IPS-18c (cell line): ENCODE results near the gene JKAMP.
"Not testable (repeated sequence)": the region's sequence is repeated elsewhere in the genome, so short reads cannot be mapped to it uniquely, and the experiment has no call there.

Experiments used
- H3K4me3 ChIP-seq: 2 replicates; pipeline ENCODE4 v1.7.0; 2013; ENCODE audit warnings: low read depth, mild to moderate bottlenecking, low read length, moderate library complexity; ENCODE audit not compliant: insufficient read depth
- H3K9me3 ChIP-seq: one replicate; pipeline ENCODE4 v1.6.1; 2013; ENCODE audit warnings: mild to moderate bottlenecking, low read length, moderate library complexity; ENCODE audit not compliant: control insufficient read depth, insufficient read depth

JKAMP gene, protein sequence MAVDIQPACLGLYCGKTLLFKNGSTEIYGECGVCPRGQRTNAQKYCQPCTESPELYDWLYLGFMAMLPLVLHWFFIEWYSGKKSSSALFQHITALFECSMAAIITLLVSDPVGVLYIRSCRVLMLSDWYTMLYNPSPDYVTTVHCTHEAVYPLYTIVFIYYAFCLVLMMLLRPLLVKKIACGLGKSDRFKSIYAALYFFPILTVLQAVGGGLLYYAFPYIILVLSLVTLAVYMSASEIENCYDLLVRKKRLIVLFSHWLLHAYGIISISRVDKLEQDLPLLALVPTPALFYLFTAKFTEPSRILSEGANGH

DNA sequence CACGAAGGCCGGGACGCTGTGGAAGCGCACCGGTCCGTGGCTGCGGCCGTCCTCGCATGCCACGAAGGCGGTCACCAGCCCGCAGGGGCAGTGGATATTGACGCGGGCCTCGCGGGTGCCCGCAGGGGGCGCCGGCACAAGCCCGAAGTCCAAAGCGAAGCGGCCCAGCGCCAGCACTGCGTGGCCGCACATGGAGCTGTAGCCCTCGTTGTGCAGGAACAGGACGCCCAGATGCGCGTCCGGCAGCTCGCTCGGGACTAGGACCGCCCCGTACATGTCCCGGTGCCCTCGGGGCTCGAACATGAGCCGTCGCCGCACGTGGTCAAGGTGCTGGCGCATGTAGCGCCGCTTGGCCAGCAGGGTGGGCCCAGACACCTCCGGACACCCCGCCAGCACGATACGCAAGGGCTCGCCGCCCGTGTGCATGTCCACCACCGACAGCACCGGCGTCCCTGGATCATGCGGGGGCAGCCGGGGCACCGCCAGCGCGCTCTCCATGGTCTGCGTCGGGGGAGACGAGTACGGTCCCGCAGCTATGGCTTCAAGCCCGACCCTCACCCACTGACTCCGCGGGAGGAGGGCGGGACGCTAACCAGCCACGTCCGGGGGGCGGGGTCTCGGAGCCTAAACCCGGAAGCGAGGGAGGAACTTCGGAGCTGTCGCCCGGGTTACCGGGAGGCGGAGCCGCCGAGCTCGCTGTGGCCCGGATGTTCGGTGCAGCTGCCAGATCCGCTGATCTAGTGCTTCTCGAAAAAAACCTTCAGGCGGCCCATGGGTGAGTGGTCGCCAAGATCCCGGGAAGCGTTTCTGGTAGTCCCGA lies at the start of gene JKAMP, which contains the start of gene L3HYPDH:
Gene JKAMP, plus strand, starts transcription at position 699 of the 820 bp plus-strand sequence. Its CDS starts 73 bp downstream, at position 772.
Gene L3HYPDH, minus strand, starts transcription at position 590 of the 820 bp plus-strand sequence. Its CDS starts 92 bp downstream, at position 498.
- Histone ChIP-seq H3K9me3 (peaks cover 2% of the 10 kb centered on the region), H3K4me3 (peak within 1 kb of the TSS; percentile 72)

GRCh38 chr14:59435101-59435500 lies 49.2 kb upstream of the JKAMP start:
- H3K9me3 ChIP-seq, result no peaks in the 10 kb centered on the region
- H3K4me3 ChIP-seq, result no peak overlapping the region

DNA sequence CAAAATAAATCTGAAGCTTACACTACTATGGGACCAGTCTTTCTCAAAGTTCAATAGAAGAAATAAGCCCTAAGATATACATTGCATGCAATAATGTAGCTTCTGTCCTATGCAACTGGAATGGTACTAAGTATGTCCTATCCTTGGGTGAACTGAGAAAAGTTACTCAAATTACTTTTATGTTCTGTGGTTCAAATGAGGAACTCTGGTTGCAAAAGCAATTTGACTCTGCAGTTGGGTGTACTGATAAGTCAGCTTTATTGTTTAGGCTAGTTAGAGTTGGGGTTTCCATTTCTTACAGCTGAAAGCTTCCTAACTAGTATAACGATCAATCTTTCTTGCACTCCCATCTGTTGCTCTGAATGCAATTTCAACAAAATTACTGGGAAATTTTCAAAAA lies 48.3 kb upstream of the JKAMP start:
- no peaks in the 10 kb centered on the region for H3K9me3 ChIP-seq
- no peak overlapping the region for H3K4me3 ChIP-seq

DNA sequence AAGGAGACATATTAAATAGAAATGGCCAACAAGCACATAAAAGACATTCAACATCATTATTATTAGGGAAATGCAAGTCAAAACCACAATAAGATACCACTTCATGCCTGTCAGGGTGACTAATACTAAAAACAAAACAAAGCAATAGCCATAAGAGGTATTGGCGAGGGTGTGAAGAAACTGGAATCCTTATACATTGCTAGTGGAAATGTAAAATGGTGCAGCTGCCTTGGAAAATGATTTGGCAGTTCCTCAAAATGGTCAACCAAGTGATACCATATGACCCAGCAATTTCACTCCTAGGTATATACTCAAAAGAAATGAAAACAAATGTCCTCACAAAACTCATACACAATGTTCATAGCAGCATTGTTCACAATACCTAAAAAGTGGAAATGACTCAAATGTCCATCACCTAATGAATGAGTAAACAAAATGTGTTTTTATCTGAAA lies 46.1 kb upstream of the JKAMP start:
- no peaks in the 10 kb centered on the region for H3K9me3 ChIP-seq
- no peak overlapping the region for H3K4me3 ChIP-seq

DNA sequence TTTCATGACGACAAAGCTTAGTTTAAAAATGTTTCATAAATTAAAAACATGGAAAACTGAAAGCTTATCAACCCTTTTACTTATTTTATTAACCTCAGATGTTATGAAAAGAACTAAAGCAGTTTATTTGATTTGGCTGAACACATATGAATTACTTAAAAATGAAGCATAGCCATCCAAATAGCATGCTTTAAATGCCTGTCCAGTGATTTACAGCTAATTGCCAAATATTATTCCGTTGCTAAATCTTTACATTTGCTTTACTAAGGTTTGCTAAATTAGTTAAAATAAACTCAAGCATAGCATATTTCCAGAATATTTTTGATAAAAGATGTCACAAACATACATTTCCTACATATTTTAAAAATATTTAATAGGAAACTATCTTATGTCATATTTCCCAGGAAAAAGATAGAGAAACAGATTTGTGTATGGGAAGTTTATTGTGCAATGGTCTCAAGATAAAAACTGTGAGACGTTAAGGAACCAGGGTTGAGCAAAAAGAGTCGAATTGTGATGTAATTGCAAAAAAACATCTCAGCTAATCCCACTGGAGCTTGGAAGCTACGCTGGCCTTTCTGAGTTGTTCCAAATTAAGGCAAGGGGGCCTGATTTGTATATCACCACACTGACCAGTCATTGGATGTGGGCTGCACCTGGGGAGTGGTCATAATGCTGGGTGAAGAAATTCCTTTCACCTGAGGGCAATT lies 44.9 kb upstream of the JKAMP start:
- no peaks in the 10 kb centered on the region for H3K9me3 ChIP-seq
- no peak overlapping the region for H3K4me3 ChIP-seq

DNA sequence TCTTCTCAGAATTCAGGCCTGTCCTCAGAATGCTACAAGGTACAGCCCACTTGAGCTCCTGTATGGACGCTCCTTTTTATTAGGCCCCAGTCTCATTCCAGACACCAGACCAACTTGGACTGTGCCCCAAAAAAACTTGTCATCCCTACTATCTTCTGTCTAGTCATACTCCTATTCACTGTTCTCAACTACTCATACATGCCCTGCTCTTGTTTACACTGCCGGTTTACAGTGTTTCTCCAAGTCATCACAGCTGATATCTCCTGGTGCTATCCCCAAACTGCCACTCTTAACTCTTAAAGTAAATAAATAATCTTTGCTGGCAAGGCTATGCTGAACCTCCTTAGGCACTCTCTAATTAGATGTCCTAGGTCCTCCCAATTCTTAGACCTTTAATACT lies 35.6 kb upstream of the JKAMP start:
- H3K9me3 ChIP-seq, H3K4me3 ChIP-seq: not testable (repeated sequence)

DNA sequence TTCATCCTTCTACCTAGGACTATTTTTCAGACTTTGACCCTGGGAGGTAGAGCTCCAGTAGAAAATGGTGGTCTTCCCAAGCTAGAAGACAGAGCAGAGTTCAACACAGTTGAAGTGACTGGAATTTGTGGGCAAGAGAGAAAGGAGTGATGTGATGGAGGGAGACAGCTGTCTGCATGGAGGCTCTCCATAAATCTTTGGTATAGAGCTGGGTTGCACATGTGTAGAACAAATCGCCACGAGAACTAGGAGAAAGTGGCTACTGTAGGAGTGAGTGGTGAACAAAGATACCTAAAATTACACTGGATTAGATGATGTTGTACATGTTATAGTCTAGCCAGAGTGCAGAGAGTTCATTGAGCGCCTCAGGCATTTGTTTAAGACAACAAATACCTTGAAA lies 33.6 kb upstream of the JKAMP start:
- no peaks in the 10 kb centered on the region for H3K9me3 ChIP-seq
- H3K4me3 ChIP-seq, result no peak overlapping the region

- H3K9me3 ChIP-seq, result no peaks in the 10 kb centered on the region
- H3K4me3 ChIP-seq, result no peak overlapping the region
These were observed 32.5 kb upstream of the JKAMP start for GRCh38 chr14:59451849-59452248.

- Histone ChIP-seq H3K9me3 (no peaks in the 10 kb centered on the region), H3K4me3 (no peak overlapping the region)
These were observed 30.2 kb upstream of the JKAMP start for GRCh38 chr14:59454139-59454538.

- no peaks in the 10 kb centered on the region for H3K9me3 ChIP-seq
These were observed 28.9 kb upstream of the JKAMP start for GRCh38 chr14:59455411-59455810.

DNA sequence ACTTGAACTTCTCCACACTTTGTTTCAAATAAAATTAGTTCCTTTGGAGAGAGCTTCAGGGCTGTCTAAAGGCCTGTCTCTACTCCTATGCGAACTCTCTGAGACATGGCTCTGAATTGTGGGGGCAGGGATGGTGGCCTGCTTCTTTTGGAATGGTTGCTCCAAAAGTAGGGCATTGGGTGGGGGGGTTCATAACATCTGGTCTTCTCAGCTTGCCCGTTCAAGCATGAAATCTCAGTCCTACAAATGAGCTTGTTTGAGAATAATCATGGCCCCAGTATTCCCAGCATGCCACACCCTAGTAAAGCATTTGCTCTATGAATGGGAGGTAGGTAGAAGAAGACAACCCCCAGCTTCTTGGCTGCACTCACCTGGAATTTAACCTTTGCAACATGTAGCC lies 25.8 kb upstream of the JKAMP start:
- H3K4me3 ChIP-seq, result no peak overlapping the region
- H3K9me3 ChIP-seq, result no peaks in the 10 kb centered on the region

More at GRCh38 chr14:59455411-59455810, 28.9 kb upstream of the JKAMP start:
- H3K4me3 ChIP-seq, result no peak overlapping the region

- Histone ChIP-seq H3K9me3 (peaks cover 3% of the 10 kb centered on the region), H3K4me3 (no peak overlapping the region)
These were observed 23.9 kb upstream of the JKAMP start for GRCh38 chr14:59460378-59460777.

- H3K4me3 ChIP-seq, result no peak overlapping the region
- peaks cover 3% of the 10 kb centered on the region for H3K9me3 ChIP-seq
These were observed 22.4 kb upstream of the JKAMP start for GRCh38 chr14:59461891-59462290.

DNA sequence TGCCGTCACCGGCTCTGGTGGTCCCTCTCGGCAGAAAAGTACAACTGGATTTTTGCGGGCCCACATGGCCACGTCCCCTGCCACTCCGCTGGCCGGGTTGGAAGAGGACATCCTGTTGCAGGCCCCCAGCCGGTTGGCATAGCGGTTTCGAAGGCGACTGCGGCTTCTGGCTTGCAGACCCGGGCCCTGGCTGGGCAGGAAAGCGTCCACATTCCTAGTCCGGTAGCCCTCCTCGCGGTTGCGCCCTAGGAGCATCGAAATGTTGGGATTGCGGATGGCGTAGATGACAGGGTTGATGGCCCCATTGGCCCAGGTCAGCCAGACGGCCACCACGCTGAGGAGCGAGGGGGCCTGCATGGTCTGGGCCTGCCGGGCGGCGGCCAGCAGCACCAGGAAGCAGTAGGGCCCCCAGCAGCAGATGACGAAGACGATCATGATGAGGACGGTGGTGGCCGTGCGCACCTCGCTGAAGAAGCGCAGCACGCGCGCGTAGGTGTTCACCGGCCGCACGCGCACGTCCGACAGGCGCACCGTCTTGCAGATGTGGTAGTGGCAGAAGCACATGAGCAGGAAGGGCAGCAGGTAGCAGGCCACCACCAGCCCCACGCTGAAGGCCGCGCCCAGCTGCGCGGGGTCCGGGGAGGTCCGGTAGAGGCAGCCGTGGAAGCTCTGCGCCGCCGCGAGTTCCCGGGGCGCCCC lies 20.4 kb upstream of the JKAMP start:
- Histone ChIP-seq H3K4me3 (peak overlapping the region; percentile 71), H3K9me3 (peaks cover 3% of the 10 kb centered on the region)

DNA sequence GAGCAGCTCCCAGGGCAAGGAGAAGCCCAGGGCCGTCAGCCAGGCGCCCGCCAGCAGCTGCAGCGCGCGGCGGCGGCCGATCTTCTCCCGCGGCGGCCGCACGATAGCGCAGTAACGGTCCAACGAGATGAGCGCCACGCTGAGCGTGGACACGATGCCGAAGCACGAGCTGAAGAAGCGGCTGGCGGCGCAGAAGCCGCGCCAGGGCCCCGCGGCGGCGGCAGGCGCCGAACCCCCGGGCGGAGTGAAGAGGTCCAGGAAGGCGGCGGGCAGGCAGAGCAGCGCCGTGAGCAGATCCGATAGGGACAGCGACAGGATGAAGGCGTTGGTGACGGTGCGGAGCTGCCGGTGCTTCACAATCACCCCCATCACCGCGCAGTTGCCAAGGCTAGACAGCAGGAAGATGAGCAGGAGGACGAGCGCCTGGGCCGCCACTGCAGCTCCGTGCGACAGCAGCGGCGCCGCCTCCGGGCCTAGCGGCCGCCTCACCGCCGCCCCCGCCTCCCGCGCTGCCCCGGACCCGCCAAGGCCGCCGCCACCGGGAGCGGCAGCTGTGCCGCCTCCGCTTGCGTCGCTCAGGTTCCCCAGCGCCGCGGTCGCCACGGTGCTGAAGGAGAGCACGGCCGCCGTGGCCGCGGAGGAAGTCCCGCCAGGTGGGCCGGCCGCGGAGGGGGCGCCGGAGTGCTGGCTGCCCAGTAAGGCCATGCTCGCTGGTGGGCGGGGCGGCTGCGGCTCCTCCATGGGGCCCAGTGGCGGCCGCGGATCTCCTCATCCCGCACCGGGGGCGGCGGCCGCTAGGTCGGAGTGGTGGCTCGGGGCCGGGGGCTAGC lies 19.6 kb upstream of the JKAMP start:
- peaks cover 3% of the 10 kb centered on the region for H3K9me3 ChIP-seq
- H3K4me3 ChIP-seq, result peak overlapping the region; percentile 71
